ENCODE data around the gene UNC13A.

UNC13A gene

DNA sequence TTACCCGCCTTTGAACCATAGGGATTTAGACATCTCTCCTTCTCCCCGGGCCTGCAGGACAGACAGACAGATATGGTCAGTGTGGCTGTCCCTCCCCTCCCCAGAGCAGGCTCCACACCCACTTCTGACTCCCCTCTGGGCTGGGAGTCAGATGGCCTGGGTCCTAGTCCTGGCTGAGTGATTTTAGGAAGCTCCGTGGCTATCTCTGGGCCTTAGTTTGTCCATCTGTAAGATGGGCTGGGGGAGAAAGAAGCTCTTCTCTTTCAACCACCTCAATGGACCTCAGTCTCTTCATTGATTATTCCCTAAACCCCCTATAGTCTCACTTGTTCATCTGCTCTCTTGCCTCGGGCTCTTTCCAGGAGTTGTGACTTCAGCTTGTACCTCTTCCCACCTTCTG is 35.5 kb downstream of the UNC13A start:
- no peak overlapping the region for H3K4me3 ChIP-seq (replicated peaks; ENCODE audit: insufficient read depth, low read length)
- no peak for DNase-seq (ENCODE audit: low read depth in 1 of 2, low spot score in 1 of 2)
- H3K27me3 ChIP-seq (ENCODE audit: insufficient read depth, poor library complexity, severe bottlenecking): no peaks in the 10 kb centered on the region
- TF ChIP-seq GABPA (IDR thresholded peaks at IDR 0.05; ENCODE audit: low read depth) (no peak), SPI1 (IDR thresholded peaks at IDR 0.05; ENCODE audit: borderline replicate concordance, low read depth) (no peak), REST (IDR thresholded peaks at IDR 0.05; ENCODE audit: insufficient replicate concordance, low read depth) (no peak), POLR2AphosphoS5 (IDR thresholded peaks at IDR 0.05; ENCODE audit: low read depth) (no peak)
- TF ChIP-seq, protein P1, sequence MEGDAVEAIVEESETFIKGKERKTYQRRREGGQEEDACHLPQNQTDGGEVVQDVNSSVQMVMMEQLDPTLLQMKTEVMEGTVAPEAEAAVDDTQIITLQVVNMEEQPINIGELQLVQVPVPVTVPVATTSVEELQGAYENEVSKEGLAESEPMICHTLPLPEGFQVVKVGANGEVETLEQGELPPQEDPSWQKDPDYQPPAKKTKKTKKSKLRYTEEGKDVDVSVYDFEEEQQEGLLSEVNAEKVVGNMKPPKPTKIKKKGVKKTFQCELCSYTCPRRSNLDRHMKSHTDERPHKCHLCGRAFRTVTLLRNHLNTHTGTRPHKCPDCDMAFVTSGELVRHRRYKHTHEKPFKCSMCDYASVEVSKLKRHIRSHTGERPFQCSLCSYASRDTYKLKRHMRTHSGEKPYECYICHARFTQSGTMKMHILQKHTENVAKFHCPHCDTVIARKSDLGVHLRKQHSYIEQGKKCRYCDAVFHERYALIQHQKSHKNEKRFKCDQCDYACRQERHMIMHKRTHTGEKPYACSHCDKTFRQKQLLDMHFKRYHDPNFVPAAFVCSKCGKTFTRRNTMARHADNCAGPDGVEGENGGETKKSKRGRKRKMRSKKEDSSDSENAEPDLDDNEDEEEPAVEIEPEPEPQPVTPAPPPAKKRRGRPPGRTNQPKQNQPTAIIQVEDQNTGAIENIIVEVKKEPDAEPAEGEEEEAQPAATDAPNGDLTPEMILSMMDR (IDR thresholded peaks at IDR 0.05; ENCODE audit: insufficient read depth, low read length): no peak
- no peak overlapping the region for H3K27ac ChIP-seq (replicated peaks)

GRCh38 chr19:17648786-17649185 is 39.4 kb downstream of the UNC13A start:
- Histone ChIP-seq H3K27ac (replicated peaks) (no peak overlapping the region), H3K4me3 (replicated peaks; ENCODE audit: insufficient read depth, low read length) (no peak overlapping the region), H3K27me3 (ENCODE audit: insufficient read depth, poor library complexity, severe bottlenecking) (peaks cover 5% of the 10 kb centered on the region)
- TF ChIP-seq REST (IDR thresholded peaks at IDR 0.05; ENCODE audit: insufficient replicate concordance, low read depth): no peak
- no peak for TF ChIP-seq SPI1 (IDR thresholded peaks at IDR 0.05; ENCODE audit: borderline replicate concordance, low read depth)
- TF ChIP-seq, protein P1 (IDR thresholded peaks at IDR 0.05; ENCODE audit: insufficient read depth, low read length): no peak
- TF ChIP-seq POLR2AphosphoS5 (IDR thresholded peaks at IDR 0.05; ENCODE audit: low read depth): no peak
- no peak for TF ChIP-seq GABPA (IDR thresholded peaks at IDR 0.05; ENCODE audit: low read depth)
- DNase-seq (ENCODE audit: low read depth in 1 of 2, low spot score in 1 of 2): no peak

GRCh38 chr19:17648097-17648660 is 40.0 kb downstream of the UNC13A start:
- no peak for TF ChIP-seq GABPA (IDR thresholded peaks at IDR 0.05; ENCODE audit: low read depth)
- TF ChIP-seq, protein P1 (IDR thresholded peaks at IDR 0.05; ENCODE audit: insufficient read depth, low read length): no peak
- TF ChIP-seq POLR2AphosphoS5 (IDR thresholded peaks at IDR 0.05; ENCODE audit: low read depth): no peak
- no peak for TF ChIP-seq SPI1 (IDR thresholded peaks at IDR 0.05; ENCODE audit: borderline replicate concordance, low read depth)
- TF ChIP-seq REST (IDR thresholded peaks at IDR 0.05; ENCODE audit: insufficient replicate concordance, low read depth): no peak
- no peak overlapping the region for H3K4me3 ChIP-seq (replicated peaks; ENCODE audit: insufficient read depth, low read length)
- DNase-seq (ENCODE audit: low read depth in 1 of 2, low spot score in 1 of 2): no peak
- no peak overlapping the region for H3K27ac ChIP-seq (replicated peaks)
- H3K27me3 ChIP-seq (ENCODE audit: insufficient read depth, poor library complexity, severe bottlenecking): peaks cover 5% of the 10 kb centered on the region

Measured in HL-60 (cell line).